ENCODE results near the gene RALB. TPM values are rescaled to one million over a fixed set of nuclear protein-coding genes. Genes with fewer than 3 reads are reported as not detected.

The RALB gene
- total RNA-seq, 1 experiment from 2014 or later = 17.1 TPM

DNA sequence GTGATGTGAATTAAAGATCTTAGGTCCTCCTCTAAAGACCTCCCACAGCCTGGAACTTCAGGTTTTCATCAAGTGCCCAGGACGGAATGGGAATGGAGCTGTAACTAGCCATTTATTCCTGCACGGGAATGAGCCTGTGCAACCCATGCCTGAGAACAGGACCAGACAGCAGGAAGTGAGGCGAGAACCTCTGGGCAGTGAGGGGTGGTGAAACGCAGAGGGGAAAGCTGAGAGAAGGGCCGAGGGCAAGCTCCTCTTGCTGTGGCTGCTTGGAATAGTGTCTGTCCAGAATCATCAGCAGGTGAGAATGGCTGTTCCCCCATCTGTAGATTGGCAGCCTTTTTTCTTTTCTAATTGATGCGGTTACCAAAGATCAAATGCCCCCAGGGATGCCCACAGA lies 4.8 kb upstream of the RALB start:
- H3K27ac Mint-ChIP-seq = no peak overlapping the region

DNA sequence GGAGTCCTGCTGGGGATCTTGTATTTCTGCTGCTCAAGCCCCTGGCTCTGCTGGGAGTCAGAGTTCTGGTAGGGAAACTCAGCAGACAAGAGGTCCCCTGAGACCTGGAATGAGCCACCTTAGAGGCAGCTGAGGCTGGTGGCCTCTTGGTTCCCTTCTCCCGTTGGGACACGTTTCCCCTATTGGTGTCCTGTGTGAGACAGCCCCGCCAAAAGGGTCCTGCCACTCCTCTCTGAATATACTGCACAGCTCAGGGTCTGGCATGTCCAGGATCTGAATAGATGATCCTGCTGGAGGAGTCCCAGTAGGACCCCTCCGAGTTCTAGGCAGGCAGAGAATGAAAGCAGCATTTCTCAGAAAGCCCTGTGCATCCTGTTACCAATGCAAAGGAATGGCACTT lies 2.0 kb upstream of the RALB start:
- CTCF ChIA-PET = no interaction called here
- no peaks in the 10 kb centered on the region for H3K9me3 Mint-ChIP-seq
- peaks cover 67% of the 10 kb centered on the region for H3K27me3 Mint-ChIP-seq (ENCODE audit: low read depth)

More for the DNA sequence above, 4.8 kb upstream of the RALB start:
- H3K27me3 Mint-ChIP-seq (ENCODE audit: low read depth) = peaks cover 50% of the 10 kb centered on the region
- peaks cover 42% of the 10 kb centered on the region for H3K4me1 Mint-ChIP-seq
- H3K4me3 Mint-ChIP-seq = no peak overlapping the region
- CTCF ChIA-PET = interaction anchor here (0.9 to 2.9 kb wide), 4 partner anchors 25 to 545 kb away, joined by 3 to 10 read pairs (median 4); partner anchors contain the start of gene TMEM185B
- POLR2A ChIA-PET = interaction anchor here (1.0 kb wide), 1 partner anchor 14 kb away, joined by 3 read pairs; no protein-coding TSS in a partner anchor
- H3K36me3 Mint-ChIP-seq = no peaks in the 10 kb centered on the region
- no peak for DNase-seq (ENCODE audit: low spot score)
- no peak for ATAC-seq
- peaks cover 6% of the 10 kb centered on the region; the same call in 1 of the 2 replicates for H3K9me3 Mint-ChIP-seq
- TF ChIP-seq NR3C1 (CRISPR knock-in tag; conservative IDR thresholded peaks at IDR 0.05; ENCODE audit: low read depth) (no peak), HMGA2 (CRISPR knock-in tag; IDR thresholded peaks at IDR 0.05) (no peak), TCF7 (CRISPR knock-in tag; IDR thresholded peaks at IDR 0.05; ENCODE audit: low read depth) (no peak), MXD4 (CRISPR knock-in tag; IDR thresholded peaks at IDR 0.05; ENCODE audit: borderline replicate concordance) (no peak), ESRRA (CRISPR knock-in tag; IDR thresholded peaks at IDR 0.05; ENCODE audit: borderline replicate concordance) (no peak), TEAD4 (CRISPR knock-in tag; IDR thresholded peaks at IDR 0.05) (no peak), GRHL2 (CRISPR knock-in tag; IDR thresholded peaks at IDR 0.05; ENCODE audit: insufficient replicate concordance, severe bottlenecking) (no peak), CBFB (CRISPR knock-in tag; IDR thresholded peaks at IDR 0.05; ENCODE audit: low read depth) (no peak), FOXK1 (CRISPR knock-in tag; IDR thresholded peaks at IDR 0.05) (no peak), PRRX2 (CRISPR knock-in tag; IDR thresholded peaks at IDR 0.05) (no peak), RORB (CRISPR knock-in tag; IDR thresholded peaks at IDR 0.05) (no peak)
- TF ChIP-seq, protein P1, sequence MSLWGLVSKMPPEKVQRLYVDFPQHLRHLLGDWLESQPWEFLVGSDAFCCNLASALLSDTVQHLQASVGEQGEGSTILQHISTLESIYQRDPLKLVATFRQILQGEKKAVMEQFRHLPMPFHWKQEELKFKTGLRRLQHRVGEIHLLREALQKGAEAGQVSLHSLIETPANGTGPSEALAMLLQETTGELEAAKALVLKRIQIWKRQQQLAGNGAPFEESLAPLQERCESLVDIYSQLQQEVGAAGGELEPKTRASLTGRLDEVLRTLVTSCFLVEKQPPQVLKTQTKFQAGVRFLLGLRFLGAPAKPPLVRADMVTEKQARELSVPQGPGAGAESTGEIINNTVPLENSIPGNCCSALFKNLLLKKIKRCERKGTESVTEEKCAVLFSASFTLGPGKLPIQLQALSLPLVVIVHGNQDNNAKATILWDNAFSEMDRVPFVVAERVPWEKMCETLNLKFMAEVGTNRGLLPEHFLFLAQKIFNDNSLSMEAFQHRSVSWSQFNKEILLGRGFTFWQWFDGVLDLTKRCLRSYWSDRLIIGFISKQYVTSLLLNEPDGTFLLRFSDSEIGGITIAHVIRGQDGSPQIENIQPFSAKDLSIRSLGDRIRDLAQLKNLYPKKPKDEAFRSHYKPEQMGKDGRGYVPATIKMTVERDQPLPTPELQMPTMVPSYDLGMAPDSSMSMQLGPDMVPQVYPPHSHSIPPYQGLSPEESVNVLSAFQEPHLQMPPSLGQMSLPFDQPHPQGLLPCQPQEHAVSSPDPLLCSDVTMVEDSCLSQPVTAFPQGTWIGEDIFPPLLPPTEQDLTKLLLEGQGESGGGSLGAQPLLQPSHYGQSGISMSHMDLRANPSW (CRISPR knock-in tag; conservative IDR thresholded peaks at IDR 0.05; ENCODE audit: low read depth) = no peak
- TF ChIP-seq, protein P2, sequence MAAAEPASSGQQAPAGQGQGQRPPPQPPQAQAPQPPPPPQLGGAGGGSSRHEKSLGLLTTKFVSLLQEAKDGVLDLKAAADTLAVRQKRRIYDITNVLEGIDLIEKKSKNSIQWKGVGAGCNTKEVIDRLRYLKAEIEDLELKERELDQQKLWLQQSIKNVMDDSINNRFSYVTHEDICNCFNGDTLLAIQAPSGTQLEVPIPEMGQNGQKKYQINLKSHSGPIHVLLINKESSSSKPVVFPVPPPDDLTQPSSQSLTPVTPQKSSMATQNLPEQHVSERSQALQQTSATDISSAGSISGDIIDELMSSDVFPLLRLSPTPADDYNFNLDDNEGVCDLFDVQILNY (CRISPR knock-in tag; IDR thresholded peaks at IDR 0.05) = no peak

More for the DNA sequence above, 2.0 kb upstream of the RALB start:
- Mint-ChIP-seq H3K27ac (no peak overlapping the region), H3K4me3 (no peak overlapping the region), H3K4me1 (peaks cover 49% of the 10 kb centered on the region), H3K36me3 (no peaks in the 10 kb centered on the region)
- DNase-seq (ENCODE audit: low spot score) (no peak), ATAC-seq (no peak)
- POLR2A ChIA-PET = no interaction called here
- TF ChIP-seq, protein P3, sequence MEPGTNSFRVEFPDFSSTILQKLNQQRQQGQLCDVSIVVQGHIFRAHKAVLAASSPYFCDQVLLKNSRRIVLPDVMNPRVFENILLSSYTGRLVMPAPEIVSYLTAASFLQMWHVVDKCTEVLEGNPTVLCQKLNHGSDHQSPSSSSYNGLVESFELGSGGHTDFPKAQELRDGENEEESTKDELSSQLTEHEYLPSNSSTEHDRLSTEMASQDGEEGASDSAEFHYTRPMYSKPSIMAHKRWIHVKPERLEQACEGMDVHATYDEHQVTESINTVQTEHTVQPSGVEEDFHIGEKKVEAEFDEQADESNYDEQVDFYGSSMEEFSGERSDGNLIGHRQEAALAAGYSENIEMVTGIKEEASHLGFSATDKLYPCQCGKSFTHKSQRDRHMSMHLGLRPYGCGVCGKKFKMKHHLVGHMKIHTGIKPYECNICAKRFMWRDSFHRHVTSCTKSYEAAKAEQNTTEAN (CRISPR knock-in tag; IDR thresholded peaks at IDR 0.05) = no peak
- TF ChIP-seq, protein P4, sequence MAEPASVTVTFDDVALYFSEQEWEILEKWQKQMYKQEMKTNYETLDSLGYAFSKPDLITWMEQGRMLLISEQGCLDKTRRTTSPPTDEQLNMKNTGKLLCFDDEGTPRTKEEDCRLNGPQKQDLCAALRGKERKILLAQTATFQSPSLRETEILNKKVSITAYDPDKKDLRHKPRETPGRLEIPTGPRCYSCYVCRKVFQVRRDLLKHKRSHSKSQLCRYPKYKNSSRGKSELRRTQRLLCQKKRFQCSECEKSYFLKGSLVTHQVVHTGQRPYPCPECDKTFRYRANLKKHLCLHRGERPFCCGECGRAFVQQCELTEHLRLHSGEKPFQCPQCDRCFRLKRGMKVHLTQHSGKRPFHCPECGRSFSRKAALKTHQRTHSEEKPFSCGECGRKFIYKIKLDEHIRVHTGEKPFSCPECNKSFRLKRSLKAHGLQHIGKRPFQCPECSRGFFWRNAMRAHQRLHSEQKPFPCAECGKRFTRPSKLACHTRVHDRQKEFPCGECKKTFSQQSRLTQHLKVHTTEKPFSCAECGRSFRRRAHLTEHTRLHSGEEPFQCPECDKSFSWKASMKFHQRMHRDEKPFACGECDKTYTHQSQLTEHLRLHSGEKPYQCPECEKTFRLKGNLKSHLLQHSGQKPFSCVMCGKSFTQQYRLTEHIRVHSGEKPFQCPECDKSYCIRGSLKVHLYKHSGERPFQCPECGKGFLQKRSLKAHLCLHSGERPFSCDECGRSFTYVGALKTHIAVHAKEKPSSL (CRISPR knock-in tag; conservative IDR thresholded peaks at IDR 0.05) = no peak
- no peak for TF ChIP-seq TEAD1 (CRISPR knock-in tag; IDR thresholded peaks at IDR 0.05)
- no peak for TF ChIP-seq FOXJ3 (CRISPR knock-in tag; IDR thresholded peaks at IDR 0.05; ENCODE audit: borderline replicate concordance)
- TF ChIP-seq, protein P5, sequence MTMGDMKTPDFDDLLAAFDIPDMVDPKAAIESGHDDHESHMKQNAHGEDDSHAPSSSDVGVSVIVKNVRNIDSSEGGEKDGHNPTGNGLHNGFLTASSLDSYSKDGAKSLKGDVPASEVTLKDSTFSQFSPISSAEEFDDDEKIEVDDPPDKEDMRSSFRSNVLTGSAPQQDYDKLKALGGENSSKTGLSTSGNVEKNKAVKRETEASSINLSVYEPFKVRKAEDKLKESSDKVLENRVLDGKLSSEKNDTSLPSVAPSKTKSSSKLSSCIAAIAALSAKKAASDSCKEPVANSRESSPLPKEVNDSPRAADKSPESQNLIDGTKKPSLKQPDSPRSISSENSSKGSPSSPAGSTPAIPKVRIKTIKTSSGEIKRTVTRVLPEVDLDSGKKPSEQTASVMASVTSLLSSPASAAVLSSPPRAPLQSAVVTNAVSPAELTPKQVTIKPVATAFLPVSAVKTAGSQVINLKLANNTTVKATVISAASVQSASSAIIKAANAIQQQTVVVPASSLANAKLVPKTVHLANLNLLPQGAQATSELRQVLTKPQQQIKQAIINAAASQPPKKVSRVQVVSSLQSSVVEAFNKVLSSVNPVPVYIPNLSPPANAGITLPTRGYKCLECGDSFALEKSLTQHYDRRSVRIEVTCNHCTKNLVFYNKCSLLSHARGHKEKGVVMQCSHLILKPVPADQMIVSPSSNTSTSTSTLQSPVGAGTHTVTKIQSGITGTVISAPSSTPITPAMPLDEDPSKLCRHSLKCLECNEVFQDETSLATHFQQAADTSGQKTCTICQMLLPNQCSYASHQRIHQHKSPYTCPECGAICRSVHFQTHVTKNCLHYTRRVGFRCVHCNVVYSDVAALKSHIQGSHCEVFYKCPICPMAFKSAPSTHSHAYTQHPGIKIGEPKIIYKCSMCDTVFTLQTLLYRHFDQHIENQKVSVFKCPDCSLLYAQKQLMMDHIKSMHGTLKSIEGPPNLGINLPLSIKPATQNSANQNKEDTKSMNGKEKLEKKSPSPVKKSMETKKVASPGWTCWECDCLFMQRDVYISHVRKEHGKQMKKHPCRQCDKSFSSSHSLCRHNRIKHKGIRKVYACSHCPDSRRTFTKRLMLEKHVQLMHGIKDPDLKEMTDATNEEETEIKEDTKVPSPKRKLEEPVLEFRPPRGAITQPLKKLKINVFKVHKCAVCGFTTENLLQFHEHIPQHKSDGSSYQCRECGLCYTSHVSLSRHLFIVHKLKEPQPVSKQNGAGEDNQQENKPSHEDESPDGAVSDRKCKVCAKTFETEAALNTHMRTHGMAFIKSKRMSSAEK (CRISPR knock-in tag; IDR thresholded peaks at IDR 0.05; ENCODE audit: borderline replicate concordance) = no peak
- TF ChIP-seq FOXK1 (CRISPR knock-in tag; IDR thresholded peaks at IDR 0.05) = no peak
- TF ChIP-seq, protein P6, sequence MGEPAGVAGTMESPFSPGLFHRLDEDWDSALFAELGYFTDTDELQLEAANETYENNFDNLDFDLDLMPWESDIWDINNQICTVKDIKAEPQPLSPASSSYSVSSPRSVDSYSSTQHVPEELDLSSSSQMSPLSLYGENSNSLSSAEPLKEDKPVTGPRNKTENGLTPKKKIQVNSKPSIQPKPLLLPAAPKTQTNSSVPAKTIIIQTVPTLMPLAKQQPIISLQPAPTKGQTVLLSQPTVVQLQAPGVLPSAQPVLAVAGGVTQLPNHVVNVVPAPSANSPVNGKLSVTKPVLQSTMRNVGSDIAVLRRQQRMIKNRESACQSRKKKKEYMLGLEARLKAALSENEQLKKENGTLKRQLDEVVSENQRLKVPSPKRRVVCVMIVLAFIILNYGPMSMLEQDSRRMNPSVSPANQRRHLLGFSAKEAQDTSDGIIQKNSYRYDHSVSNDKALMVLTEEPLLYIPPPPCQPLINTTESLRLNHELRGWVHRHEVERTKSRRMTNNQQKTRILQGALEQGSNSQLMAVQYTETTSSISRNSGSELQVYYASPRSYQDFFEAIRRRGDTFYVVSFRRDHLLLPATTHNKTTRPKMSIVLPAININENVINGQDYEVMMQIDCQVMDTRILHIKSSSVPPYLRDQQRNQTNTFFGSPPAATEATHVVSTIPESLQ (CRISPR knock-in tag; IDR thresholded peaks at IDR 0.05) = no peak
- TF ChIP-seq GRHL2 (CRISPR knock-in tag; IDR thresholded peaks at IDR 0.05; ENCODE audit: insufficient replicate concordance, severe bottlenecking) = no peak
- TF ChIP-seq, protein P7, sequence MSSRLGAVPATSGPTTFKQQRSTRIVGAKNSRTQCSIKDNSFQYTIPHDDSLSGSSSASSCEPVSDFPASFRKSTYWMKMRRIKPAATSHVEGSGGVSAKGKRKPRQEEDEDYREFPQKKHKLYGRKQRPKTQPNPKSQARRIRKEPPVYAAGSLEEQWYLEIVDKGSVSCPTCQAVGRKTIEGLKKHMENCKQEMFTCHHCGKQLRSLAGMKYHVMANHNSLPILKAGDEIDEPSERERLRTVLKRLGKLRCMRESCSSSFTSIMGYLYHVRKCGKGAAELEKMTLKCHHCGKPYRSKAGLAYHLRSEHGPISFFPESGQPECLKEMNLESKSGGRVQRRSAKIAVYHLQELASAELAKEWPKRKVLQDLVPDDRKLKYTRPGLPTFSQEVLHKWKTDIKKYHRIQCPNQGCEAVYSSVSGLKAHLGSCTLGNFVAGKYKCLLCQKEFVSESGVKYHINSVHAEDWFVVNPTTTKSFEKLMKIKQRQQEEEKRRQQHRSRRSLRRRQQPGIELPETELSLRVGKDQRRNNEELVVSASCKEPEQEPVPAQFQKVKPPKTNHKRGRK (CRISPR knock-in tag; IDR thresholded peaks at IDR 0.05; ENCODE audit: borderline replicate concordance) = no peak
